OCI-LY3 (cell line): ENCODE measurements around the gene RAB9B.

ENCODE experiments used
- H2AFZ ChIP-seq: fragments of 200-600, 300-600 bp; shearing (Covaris generic); 2 replicates; pipeline ENCODE4 v1.6.0; 2014; ENCODE audit warnings: antibody characterized with exemption, low read depth, low read length
- H3K27ac ChIP-seq: fragments of 200-600, 300-600 bp; sonication (generic); 2 replicates; pipeline ENCODE4 v1.5.1; 2014; ENCODE audit warnings: mild to moderate bottlenecking, low read length, moderate library complexity, mixed read lengths
- H3K27me3 ChIP-seq: fragments of 200-600, 300-600 bp; sonication (generic); 2 replicates; pipeline ENCODE4 v1.6.1; 2014; ENCODE audit warnings: low read depth, low read length, mixed read lengths
- H3K36me3 ChIP-seq: fragments of 200-600, 300-600 bp; sonication (generic); replicated peaks from 2 replicates; pipeline ENCODE3; 2014; ENCODE audit warnings: low read depth, low read length, mixed read lengths
- H3K4me1 ChIP-seq: fragments of 300-600, 200-600 bp; sonication (generic); 2 replicates; pipeline ENCODE4 v1.6.1; 2014; ENCODE audit warnings: low read length, mixed read lengths
- H3K4me2 ChIP-seq: fragments of 200-600, 300-600 bp; sonication (generic); 2 replicates; pipeline ENCODE4 v1.6.1; 2014; ENCODE audit warnings: low read length, mixed read lengths
- H3K4me3 ChIP-seq: fragments of 300-600, 200-600 bp; sonication (generic); 2 replicates; pipeline ENCODE4 v1.5.1; 2014; ENCODE audit warnings: antibody characterized with exemption, mild to moderate bottlenecking, low read length, moderate library complexity
- H3K79me2 ChIP-seq: fragments of 300-600, 200-600 bp; shearing (Covaris generic); 2 replicates; pipeline ENCODE4 v1.6.1; 2014; ENCODE audit warnings: mild to moderate bottlenecking, low read length, mixed read lengths
- H3K9ac ChIP-seq: fragments of 300-600, 200-600 bp; shearing (Covaris generic); 2 replicates; pipeline ENCODE4 v1.6.0; 2014; ENCODE audit warnings: mild to moderate bottlenecking, low read length, moderate library complexity
- H3K9me3 ChIP-seq: fragments of 200-600, 300-600 bp; shearing (Covaris generic); 2 replicates; pipeline ENCODE4 v1.6.1; 2014; ENCODE audit warnings: low read length, mixed read lengths; ENCODE audit not compliant: insufficient read depth
- H4K20me1 ChIP-seq: fragments of 200-600, 300-600 bp; sonication (generic); 2 replicates; pipeline ENCODE4 v1.6.1; 2016; ENCODE audit warnings: low read length, mixed read lengths; ENCODE audit not compliant: insufficient read depth
- CTCF ChIP-seq: fragments of 200-600, 300-600 bp; sonication (generic); IDR thresholded peaks from 2 replicates; pipeline ENCODE4 v1.5.1; 2014; ENCODE audit warnings: antibody characterized with exemption, low read length, low read depth
- EZH2phosphoT487 ChIP-seq: fragments of 200-600 bp; shearing (Covaris generic); IDR thresholded peaks from 2 replicates; pipeline ENCODE4 v1.6.1; 2018; ENCODE audit warnings: antibody characterized with exemption, mixed run types, low read depth

RAB9B gene

GRCh38 chrX:103831803-103832544, at the start of gene RAB9B:
Gene RAB9B, minus strand, starts transcription at chrX:103832257. Its CDS starts 6,473 bp downstream, at chrX:103825784.
- Histone ChIP-seq H3K79me2 (no peaks in the 10 kb centered on the region), H4K20me1 (no peaks in the 10 kb centered on the region), H3K9me3 (no peaks in the 10 kb centered on the region), H2AFZ (peak within 1 kb of the TSS; percentile 98), H3K36me3 (no peaks in the 10 kb centered on the region), H3K27me3 (no peaks in the 10 kb centered on the region), H3K27ac (no peak within 1 kb of the TSS), H3K4me1 (peaks cover 8% of the 10 kb centered on the region; the same call in 1 of the 2 replicates), H3K4me3 (peak within 1 kb of the TSS; percentile 89), H3K9ac (peak within 1 kb of the TSS; percentile 71), H3K4me2 (peak within 1 kb of the TSS; percentile 94)
- TF ChIP-seq EZH2phosphoT487 (no peak), CTCF (no peak)

- H3K27me3 ChIP-seq = no peaks in the 10 kb centered on the region
- H3K36me3 ChIP-seq = no peaks in the 10 kb centered on the region
- H3K4me1 ChIP-seq = peaks cover 7% of the 10 kb centered on the region
- H3K27ac ChIP-seq = no peak overlapping the region
- H3K4me2 ChIP-seq = no peak overlapping the region
- no peaks in the 10 kb centered on the region for H3K9me3 ChIP-seq
- H4K20me1 ChIP-seq = no peaks in the 10 kb centered on the region
- H3K4me3 ChIP-seq = no peak overlapping the region
- H3K9ac ChIP-seq = no peak overlapping the region
- no peak for TF ChIP-seq EZH2phosphoT487
- no peak for TF ChIP-seq CTCF
- no peaks in the 10 kb centered on the region for H3K79me2 ChIP-seq
- H2AFZ ChIP-seq = no peak overlapping the region
Observed at GRCh38 chrX:103879339-103879738, 47.3 kb upstream of the RAB9B start.

GRCh38 chrX:103878466-103879122, 46.5 kb upstream of the RAB9B start:
- no peaks in the 10 kb centered on the region for H4K20me1 ChIP-seq
- no peak overlapping the region for H2AFZ ChIP-seq
- H3K9ac ChIP-seq = no peak overlapping the region
- no peaks in the 10 kb centered on the region for H3K9me3 ChIP-seq
- no peaks in the 10 kb centered on the region for H3K79me2 ChIP-seq
- no peaks in the 10 kb centered on the region for H3K36me3 ChIP-seq
- no peak overlapping the region for H3K4me2 ChIP-seq
- no peak for TF ChIP-seq EZH2phosphoT487
- no peak for TF ChIP-seq CTCF
- H3K4me1 ChIP-seq = peaks cover 6% of the 10 kb centered on the region
- H3K27ac ChIP-seq = no peak overlapping the region
- no peaks in the 10 kb centered on the region for H3K27me3 ChIP-seq
- H3K4me3 ChIP-seq = no peak overlapping the region

- Histone ChIP-seq H3K36me3 (no peaks in the 10 kb centered on the region), H3K79me2 (no peaks in the 10 kb centered on the region), H2AFZ (no peak overlapping the region), H3K27ac (no peak overlapping the region), H3K9me3 (no peaks in the 10 kb centered on the region), H3K4me1 (no peaks in the 10 kb centered on the region), H3K9ac (no peak overlapping the region), H3K27me3 (no peaks in the 10 kb centered on the region), H3K4me2 (no peak overlapping the region), H4K20me1 (no peaks in the 10 kb centered on the region), H3K4me3 (no peak overlapping the region)
- no peak for TF ChIP-seq CTCF
- TF ChIP-seq EZH2phosphoT487 = no peak
Observed at GRCh38 chrX:103877571-103877970, 45.5 kb upstream of the RAB9B start.
